ENCODE results near the gene RCN2.

The RCN2 gene

DNA sequence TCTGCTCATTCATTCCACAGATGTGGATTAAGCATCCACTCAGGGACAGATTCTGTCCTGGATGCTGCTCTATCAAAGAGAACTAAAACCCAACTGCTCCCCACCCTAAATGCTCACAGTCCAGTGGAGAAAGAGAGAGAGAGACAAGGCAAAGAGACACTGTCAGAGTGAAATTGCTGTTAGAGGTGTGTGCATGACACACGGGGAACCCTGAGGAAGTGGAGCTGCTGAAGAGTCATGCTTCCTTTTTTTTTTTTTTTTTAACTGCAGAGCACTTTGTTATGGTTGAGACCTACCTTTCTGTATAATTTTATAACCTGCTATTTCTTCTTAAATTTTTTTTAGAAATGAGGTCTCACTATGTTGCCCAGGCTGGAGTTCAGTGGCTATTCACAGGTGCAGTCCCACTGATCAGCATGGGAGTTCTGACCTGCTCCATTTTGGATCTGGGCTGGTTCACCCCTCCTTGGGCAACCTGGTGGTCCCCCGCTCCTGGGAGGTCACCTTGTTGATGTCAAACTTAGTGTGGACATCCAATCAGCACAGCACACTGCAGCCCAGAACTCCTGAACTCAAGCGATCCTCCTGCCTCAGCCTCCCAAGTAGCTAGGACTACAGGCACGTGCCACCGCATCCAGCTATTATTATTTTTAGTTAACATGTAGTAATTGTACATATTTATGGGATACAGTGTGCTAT lies 45.2 kb downstream of the RCN2 start:
- DNase-seq (ENCODE audit: low read depth): no peak
- TF ChIP-seq, protein P1, sequence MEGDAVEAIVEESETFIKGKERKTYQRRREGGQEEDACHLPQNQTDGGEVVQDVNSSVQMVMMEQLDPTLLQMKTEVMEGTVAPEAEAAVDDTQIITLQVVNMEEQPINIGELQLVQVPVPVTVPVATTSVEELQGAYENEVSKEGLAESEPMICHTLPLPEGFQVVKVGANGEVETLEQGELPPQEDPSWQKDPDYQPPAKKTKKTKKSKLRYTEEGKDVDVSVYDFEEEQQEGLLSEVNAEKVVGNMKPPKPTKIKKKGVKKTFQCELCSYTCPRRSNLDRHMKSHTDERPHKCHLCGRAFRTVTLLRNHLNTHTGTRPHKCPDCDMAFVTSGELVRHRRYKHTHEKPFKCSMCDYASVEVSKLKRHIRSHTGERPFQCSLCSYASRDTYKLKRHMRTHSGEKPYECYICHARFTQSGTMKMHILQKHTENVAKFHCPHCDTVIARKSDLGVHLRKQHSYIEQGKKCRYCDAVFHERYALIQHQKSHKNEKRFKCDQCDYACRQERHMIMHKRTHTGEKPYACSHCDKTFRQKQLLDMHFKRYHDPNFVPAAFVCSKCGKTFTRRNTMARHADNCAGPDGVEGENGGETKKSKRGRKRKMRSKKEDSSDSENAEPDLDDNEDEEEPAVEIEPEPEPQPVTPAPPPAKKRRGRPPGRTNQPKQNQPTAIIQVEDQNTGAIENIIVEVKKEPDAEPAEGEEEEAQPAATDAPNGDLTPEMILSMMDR (conservative IDR thresholded peaks at IDR 0.05; ENCODE audit: low read length): no peak

DNA sequence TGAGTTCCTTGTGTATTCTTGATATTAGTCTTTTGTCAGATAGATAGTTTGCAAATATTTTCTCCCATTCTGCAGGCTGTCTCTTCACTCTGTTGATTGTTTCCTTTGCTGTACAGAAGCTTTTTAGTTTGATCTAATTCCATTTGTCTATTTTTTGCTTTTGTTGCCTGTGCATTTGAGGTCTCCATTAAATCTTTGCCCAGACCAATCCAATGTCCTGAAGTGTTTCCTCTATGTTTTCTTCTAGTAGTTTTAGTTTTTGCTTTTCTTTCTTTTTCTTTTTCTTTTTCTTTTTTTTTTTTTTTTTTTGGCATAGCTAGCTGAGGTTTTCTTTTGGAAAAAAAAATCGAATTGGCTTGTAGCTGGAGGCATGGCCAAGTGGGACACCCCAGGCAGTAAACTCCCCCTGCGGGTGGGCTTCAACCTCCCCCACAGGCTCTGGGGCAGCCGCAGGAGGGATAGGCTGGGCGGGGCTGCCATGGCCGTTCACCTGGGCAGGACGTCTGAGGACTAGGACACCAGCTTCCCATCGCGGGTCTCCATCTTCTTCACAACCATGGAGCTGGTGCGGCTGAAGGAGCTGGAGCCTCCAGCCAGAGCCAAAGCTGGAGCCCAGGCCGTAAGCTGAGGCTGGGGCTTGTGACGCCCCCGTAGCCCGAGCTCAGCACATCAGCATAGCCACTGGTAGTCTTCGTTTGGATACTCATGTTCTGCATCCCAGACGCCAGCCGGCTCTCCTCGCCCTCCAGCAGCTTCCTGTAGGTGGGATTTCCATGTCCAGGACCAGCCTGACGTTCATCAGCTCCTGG lies 47.2 kb downstream of the RCN2 start:
- TF ChIP-seq, protein P1 (conservative IDR thresholded peaks at IDR 0.05; ENCODE audit: low read length): no peak
- DNase-seq (ENCODE audit: low read depth): no peak
- H3K4me3 ChIP-seq (ENCODE audit: low read length): no peak overlapping the region

More for the DNA sequence above, 45.2 kb downstream of the RCN2 start:
- H3K4me3 ChIP-seq (ENCODE audit: low read length): no peak overlapping the region

DNA sequence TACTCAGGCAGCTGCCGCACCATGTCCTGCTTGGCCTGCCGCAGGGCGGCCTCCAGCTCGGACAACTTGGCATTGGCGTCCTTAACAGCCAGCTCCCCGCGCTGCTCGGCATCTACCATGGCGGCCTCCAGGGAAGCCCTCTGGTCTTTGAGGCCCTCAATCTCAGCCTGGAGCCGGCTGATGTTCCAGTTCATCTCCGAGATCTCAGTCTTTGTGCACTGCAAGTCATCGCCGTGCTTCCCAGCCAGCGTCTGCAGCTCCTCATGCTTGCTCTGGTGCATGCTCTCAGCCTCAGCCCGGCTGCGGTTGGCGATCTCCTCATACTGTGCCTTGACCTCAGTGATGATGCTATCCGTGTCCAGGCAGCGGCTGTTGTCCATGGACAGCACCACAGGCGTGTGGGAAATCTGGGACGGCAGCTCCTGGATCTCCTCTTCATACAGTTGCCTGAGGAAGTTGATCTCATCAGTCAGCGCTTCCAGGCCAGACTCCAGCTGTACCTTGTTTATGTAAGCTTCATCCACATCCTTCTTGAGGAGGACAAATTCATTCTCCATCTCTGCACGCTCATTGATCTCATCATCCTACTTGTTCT lies 47.9 kb downstream of the RCN2 start:
- TF ChIP-seq, protein P1 (conservative IDR thresholded peaks at IDR 0.05; ENCODE audit: low read length): no peak
- DNase-seq (ENCODE audit: low read depth): no peak
- no peak overlapping the region for H3K4me3 ChIP-seq (ENCODE audit: low read length)

DNA sequence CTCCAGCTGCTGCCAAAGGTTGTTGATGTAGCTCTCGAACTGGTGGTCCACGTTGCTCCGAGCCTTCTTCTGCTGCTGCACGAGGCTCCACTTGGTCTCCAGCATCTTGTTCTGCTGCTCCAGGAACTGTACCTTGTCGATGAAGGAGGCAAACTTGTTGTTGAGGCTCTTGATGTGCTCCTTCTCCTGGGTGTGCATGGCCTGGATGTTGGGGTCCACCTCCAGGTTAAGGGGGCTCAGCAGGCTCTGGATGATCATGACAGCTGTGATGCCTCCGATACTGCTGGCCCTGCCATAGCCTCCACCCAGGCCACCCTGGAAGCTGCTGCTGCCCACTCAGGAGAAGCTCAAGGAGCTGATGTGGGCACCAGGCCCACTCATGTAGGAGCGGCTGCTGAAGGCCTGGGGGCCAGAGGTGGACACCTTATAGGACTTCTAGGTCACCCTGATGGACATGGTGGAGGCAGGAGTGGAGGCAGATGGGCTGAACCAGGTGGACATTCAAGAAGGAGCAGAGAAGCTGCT lies 48.5 kb downstream of the RCN2 start:
- TF ChIP-seq, protein P1 (conservative IDR thresholded peaks at IDR 0.05; ENCODE audit: low read length): no peak
- no peak overlapping the region for H3K4me3 ChIP-seq (ENCODE audit: low read length)
- no peak for DNase-seq (ENCODE audit: low read depth)

DNA sequence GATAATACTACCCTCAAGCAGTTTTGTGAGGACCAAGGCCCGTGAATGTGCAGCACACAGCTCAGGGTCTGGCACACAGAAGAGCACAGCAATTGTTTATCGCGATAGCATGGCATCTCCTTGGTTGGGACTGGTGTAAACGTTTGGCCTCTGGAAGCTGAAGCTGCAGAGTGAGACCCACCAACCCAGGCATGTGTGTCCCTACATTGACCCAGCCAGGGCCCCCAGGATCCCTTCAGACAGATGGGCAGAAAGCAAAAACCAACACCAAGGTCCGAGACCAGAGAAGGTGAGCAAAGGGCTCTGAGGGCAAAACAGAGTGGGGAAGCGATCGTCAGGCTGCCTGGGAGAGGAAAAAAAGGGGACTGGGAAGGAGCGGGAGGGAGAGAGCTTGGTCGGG lies 50.8 kb downstream of the RCN2 start:
- no peak overlapping the region for H3K4me3 ChIP-seq (ENCODE audit: low read length)
- no peak for DNase-seq (ENCODE audit: low read depth)
- TF ChIP-seq, protein P1 (conservative IDR thresholded peaks at IDR 0.05; ENCODE audit: low read length): no peak

DNA sequence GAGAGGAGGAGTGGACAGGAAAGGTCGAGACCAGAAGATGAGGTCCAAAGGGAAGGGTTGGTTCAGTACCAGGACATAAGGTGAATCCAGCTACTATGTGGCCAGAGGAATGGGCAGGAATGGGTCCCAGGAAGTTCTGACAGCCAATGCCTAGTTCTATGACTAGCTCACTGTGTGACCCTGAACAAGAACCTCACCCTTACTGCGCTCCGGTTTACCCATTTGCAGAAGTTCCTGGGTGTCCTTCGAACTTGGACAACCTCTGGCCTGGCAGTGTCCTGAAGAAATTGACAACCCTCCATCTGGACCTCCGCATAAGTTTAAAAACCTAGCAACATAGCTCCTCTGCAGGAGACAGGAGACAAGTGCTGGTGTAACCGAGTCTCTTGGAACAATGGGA lies 51.2 kb downstream of the RCN2 start:
- DNase-seq (ENCODE audit: low read depth): no peak
- no peak overlapping the region for H3K4me3 ChIP-seq (ENCODE audit: low read length)
- TF ChIP-seq, protein P1 (conservative IDR thresholded peaks at IDR 0.05; ENCODE audit: low read length): no peak

Measured in AG10803 (cell line).